ENCODE measurements around the gene SERPINB3.
"Not testable (repeated sequence)": the region's sequence is repeated elsewhere in the genome, so short reads cannot be mapped to it uniquely, and the experiment has no call there.

SERPINB3 gene

DNA sequence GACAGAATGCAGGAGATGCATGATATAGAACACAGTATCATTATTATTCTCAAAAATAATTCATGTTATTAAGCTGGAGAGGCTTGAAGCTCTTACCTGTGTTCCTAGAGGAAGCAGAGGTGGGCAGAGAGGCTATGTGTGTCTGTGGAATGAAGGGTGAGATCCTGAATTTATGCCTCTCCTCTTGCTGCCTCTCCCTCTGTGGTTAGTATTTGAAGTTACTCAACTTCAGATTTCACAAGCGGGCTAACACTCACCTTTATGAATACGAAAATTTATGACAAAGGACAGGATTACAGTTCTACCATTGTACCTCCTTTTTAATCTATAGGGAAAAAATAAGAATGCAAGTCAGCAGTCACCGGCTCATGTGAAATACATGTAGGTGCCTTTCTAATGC lies at the start of gene SERPINB3:
Gene SERPINB3, minus strand, starts transcription at position 144 of the 400 bp plus-strand sequence. CDS start 677 bp downstream, outside the sequence.
- not testable (repeated sequence) for DNase-seq

DNA sequence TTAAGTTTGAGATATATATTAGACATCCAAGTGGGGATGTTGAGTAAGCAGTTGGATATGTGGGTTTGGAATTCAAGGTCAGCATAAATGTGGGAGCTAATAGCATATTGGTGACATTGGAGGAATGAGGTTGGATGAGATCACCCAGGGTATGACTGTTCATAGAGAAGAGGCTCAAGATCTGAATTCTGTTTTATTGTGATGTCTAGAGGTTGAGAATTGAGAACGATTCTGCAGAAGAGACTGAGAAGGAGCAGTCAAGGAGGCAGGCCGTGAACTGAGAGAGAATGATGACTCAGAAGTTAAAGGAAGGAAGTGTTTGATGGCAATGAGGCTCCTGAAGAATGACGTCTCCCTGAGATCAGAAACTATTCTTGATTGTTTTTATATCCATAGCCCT lies 47.0 kb upstream of the SERPINB3 start:
- DNase-seq, result no peak

DNA sequence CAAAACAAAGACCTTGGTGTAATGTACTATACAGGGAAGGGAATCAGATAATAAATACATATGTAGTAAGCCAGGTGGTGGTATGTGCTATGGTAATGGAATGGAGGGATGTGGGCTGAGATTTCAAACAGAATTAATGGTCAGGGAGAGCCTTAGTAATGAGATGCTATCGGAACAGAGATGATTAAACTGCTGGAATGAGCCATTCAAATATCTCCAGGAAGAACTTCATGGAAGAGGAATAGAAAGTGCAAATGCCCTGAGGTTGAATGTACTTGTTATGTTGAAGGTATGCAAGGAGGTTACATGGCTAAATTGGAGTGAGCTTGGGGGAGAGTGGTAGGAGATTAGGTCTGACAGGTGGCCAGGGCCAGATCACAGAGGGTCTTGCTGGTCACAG lies 46.1 kb upstream of the SERPINB3 start:
- DNase-seq, result no peak

DNA sequence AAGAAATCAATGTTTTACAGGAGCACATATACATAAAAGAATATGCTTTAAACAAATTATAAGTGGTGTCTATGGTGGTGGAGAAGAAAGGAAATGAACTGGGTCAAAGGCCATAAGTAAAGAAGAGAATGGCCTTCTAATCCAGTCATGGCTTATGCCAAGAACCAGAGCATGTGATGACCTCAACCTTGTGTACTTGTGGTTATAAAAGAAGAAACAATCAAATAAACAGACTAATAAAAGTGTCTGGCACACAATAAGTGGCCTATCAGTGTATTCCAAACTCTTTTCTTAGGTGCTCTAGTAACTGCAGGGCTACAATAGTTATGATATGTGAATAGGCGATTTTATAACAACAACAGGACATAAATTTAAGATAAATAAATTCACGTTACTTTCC lies 43.7 kb upstream of the SERPINB3 start:
- no peak for DNase-seq

DNA sequence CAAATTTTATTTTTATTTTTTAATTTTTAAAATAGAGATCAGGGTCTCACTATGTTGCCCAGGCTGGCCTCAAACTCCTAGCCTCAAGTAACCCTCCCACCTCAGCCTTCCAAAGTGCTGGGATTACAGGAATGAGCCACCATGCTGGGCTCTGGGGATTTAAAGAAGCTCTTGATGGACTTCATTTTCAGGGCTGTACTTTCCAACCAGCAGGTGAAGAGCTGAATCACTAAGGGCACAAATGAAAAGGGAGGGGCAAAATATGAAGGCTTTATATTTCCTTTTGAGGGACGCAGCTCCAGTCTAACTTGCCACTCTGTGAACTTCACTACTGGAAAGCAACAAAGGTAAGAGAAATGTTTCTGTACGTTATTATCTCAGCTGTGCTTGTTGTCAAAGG lies 41.0 kb upstream of the SERPINB3 start, which contains the start of gene SERPINB11:
Gene SERPINB11, plus strand, starts transcription at position 301 of the 400 bp plus-strand sequence. CDS start 7,234 bp downstream, outside the sequence.
- no peak for DNase-seq

DNA sequence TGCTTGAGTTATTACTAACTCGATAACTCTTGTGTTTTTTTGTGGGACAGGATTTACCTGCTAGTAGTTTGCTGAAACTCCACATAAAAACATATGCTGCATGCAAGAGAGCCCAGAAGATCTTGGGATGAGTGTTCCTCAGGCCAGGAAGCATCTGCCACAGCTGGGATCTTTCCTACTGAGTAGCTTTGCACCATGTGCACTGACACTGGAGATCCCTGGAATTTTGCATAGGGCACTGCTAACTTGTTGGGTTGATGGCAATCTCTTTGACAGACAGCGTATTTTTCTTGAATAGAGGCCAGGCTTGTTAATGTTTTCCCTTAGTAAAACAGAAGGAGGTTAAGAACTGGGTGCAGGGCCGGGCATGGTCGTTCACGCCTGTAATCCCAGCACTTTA lies 40.3 kb upstream of the SERPINB3 start:
- DNase-seq, result no peak

DNA sequence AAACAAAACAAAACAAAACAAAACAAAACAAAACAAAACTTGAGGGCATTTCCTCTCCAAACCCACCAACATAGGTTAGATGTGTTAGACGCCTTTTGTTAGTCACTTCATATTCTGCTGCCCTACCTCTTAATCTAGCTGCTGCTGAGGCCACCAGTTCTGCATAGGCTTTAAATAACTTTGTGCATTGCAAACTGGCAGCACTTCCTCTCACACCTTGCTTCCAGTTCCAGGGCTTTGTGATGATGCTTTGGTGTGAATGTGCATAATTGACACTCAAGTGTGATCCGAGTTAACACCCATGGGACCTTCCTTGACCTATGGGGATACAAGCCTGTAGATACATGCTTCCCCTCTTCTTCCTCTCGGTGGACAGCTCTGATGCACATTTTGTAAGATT lies 38.8 kb upstream of the SERPINB3 start:
- DNase-seq, result no peak

DNA sequence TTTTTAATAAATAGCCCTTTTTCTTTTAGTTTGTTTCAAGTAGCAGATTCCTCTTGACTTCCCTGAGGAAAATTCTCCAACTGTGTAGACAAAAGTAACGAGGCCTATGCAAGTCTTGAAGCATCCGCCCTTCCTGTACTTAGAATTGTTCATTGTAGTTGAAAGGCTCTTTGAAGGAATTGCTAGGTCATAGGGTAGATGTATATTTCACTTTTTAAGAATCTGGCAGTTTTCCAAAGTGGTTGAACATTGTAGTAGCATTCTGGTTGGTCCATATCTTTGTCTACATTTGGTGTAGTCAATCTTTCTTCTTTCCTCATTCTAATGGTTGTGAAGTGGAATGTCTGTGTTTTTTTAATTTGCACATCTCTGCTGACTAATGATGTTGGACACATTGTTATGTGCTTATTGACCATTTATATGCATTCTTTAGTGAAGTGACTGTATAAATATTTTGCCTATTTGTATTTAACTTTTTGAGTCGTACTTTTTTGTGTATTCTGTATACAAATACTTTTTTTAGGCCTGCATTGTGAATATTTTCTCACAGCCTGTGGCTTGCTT lies 35.5 kb upstream of the SERPINB3 start:
- no peak for DNase-seq

DNA sequence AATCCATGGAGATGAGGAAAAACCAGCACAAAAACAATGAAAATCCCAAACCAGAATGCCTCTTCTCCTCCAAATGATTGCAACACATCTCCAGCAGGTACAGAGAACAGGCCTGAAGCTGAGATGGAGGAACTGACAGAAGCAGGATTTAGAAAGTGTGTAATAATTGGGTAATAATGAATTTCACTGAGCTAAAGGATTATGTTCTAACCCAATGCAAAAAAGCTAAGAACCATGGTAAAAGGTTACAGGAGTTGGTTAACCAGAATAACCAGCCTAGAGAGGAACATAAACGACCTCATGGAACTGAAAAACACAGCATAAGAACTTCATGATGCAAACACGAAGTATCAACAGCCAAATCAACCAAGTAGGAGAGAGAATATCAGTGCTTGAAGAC lies 27.4 kb upstream of the SERPINB3 start:
- DNase-seq, result peak; percentile 7 to 20

DNA sequence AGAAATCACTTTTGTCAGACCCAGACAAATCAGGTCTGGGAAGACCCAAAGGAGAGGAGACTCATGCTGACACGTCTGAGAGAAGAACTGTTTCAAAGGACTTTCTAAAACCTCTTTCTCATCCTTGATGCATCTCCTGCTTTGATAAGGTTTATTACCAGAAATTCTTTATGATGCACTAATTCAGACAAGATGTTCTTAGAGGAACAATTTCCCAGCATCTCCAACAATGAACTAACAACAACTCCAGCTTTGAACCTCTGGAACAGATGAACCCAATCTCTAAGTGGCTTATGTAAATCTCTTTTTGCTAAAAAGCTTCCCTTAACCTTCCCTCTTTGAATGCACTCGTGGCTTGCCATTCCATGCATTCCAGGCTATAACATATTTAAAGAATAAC lies 25.2 kb upstream of the SERPINB3 start:
- no peak for DNase-seq

DNA sequence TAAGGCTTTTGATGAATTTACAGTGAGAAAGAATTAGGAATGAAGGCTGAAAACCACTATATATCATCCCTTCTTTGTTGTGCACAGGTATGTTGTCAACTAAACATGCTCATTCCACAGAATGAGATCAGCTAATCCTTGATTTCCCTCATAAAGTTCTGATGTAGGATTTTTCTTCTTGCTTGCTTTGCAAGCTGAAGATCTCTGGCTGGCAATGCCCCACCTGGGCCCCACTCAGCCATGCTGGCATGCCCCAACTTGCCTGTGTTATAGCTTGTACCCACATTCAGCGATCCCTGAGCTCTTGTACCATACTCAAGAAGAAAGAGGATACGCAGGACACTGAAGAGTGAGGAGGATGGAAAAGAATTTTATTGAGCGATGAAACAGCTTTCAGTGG lies 23.0 kb upstream of the SERPINB3 start:
- no peak for DNase-seq

DNA sequence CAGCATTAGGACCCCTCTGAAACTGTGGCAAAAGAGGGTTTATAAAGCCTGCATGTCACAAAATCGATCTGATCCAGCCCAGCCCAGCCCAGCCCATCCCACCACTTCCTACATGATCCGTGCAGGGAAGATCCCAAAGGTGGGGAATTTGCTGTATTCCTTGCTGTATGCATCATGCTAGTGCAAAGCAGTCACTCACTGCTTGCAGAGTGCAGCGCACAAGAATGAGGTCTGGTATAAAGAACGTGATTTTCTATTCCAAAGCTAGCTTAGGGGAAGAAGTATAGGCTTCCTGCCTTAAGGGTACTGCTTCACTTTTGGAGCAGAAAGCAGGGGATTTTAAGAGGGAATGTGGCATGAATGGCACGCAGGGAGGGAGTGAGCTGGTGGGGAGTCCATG lies 22.2 kb upstream of the SERPINB3 start:
- no peak for DNase-seq

DNA sequence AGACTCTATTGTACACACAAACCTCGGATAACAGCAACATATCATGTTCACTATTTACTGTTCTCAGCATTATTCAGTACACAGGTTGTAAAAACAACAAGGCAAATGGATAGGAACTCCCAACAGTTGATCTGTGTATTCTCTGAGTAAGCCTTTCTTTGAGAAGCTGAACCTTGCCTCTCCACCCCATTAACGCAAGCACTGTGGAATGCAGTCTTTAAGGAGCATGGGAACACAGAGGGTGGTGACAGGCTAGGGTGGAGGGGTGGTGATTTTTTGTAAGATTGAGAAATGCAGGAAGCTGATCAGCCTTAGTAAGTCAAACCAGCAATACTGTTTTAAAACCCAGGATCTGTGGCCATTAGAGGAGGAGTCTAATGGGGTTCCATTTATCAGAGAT lies 21.5 kb upstream of the SERPINB3 start:
- DNase-seq, result no peak

DNA sequence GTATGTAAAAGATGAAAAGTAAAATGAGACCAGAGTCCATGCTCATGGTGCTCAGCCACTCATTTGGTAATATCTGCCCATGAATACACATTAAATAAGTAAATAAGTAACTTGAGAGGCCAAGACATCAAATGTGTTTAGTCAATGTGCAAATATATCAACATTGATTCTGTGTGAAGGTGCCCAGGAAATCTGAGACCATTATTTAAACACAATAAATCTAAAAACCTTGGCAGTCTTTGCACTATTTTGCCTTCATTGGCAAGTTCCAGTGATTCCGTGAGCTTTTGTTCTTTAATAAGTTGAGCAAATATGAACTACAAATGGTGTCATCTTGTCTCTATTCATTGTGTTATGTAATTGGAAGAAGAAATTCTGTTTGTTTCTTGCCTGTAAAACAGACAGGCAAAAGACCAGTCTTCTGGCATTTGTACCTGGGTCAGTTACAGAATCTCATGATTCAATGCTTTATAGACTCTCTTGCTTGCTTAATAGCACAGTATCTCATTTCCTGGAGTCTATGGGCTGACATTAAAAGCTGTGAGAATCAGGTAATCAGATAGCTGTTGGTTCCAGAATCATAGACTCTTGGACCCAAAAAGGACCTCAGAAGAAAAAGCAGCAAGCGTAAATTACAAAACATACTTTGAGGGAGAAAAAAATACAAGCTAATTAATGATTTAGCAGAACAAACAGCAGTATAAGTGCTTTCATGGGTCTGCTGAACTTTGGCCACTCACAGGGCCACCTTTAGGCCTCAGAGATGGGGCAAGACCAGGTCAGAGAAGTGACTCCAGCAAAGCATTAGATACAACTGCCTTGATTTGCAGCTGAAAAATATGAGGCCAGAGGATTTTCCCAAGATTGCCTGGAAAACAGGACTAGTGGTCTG lies 20.0 kb upstream of the SERPINB3 start:
- DNase-seq, result no peak

DNA sequence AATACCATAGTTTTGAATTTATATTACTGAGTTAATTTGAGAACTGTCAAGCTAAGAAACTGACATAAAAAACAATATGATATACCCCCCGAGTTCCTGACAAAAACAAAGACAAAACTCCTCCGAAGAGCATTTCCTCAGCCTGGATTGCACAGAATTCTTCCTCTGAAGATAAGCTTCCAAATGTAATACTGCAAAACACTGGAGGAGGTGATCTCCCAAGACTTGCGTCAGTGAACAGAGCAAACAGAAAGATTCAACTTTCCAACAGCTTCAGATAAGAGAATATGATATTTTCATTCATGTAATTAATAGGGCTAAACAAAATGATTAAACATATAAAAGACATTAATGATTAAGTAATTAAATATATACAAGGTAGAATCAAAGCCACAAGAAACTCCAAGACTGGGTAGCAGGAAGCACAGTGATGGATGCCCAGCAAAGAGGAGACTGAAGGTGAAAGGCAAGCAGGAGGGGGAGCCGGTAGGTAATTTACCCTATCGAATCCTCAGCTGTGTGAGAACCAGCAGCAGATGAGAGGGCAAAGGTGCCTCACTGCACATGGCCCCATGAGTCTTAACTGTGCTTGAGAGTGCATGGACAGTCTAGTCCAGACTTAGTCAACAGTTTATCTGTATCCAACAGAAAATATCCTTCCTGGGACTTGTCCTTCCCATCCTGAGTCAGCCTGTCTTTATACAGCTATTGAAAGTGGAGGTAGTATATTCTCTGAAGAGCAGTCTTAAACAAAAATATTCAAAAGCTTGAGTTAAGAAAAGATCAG lies 18.3 kb upstream of the SERPINB3 start:
- no peak for DNase-seq

DNA sequence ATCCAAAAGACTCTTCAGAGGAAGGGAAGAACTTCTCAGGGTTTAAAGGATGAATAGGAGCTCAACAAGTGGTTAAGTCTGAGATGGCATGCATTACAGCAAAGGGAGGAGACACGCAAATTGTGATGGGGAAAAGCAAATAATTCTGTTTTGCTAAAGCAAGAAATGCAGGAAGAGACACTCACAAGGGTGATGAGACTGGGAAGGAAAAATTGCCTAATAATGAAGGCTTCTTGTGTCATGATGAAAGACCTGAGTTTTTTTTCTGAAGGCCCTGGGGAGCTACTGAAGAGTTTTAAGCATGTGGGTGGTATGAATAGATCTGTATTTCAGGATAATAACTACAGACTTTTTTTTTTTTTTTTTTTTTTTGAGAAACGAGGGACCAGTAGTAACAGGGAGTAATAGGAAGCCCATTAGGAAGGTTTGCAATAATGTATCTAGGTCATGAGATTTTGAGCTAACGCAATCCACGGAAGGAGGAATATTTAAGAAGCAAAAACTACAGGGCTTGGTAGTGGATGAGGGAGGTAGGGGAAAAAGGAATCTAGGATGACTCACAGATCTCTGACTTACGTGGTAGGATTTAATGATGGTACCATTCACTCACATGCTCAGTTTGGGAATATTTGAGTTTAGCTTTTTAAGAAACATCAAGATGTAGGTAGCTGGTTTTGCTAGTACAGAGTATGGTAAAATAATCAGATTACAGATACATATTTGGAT lies 16.0 kb upstream of the SERPINB3 start:
- peak; percentile 71 to 80 for DNase-seq

DNA sequence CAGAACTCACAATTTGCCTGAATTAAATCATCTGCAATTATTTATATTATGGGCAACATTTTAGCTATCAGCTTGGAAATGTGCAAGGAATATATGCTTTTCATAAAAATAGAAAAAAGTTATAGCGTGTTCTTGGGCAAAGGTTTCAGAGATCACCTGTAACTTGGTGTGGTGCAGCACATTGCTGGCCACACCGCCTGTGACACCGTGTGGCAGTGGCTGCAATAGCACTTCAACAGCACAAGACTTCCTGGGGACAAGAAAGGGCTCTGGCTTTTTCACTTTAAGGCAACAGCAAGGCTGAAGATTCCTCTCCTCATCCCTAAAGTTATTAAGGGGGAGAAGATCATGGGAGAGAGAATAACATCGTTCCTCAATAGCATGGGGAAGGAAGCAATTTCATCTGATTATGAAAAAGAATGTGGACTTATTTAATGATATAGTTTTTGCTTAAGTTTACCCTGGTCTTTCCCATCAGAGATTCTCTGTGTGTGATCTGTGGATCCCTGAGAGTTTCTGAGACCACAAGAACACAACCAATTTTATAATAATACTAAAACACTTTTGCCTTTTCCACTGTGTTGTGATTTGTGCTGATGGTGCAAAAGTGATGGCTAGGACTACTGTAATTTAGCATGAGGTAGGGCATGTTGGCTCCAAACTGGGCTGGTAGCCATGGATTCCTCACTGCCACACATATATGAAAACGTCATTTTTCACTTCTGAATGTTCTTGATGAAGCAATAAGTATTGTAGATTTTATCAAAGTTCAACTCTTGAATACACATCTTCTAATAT lies 15.0 kb upstream of the SERPINB3 start:
- DNase-seq, result peak; percentile 10 to 35

DNA sequence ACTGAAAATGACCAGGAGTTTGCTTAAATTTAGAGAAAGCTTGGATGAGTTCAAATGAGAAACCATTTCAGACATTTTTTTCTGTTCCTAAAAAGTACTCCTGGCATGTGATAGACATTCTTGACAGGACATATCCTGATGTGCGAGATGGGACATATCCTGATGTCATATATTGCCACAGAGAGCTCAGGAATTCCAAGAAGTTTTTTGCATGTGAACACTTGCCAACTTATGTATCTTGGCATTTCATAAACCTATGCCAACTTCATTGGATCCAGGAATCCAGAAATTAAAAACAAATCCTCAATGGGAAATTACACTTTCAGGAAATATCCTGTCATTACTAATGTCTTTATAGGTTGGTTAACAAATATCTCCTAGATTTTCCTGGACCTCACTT lies 2.9 kb upstream of the SERPINB3 start:
- no peak for DNase-seq

DNA sequence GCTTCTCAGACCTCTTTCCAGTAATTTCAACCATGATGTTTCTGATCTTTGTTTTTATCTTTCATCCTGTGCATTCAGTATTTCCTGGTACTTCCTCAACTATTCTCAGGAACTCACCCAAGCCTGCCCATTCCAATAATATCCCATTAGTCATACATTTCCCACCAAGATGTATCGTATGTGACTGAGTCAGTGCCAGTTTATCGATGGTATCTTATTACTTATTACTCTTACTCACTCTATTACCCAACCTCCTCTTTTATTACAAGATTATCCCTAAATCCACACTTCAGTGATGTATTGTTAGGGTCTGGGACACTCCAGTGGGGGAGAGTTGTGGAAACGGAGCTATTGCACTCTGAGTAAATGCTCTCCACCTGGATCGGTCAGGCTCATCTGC lies 2.8 kb downstream of the SERPINB3 start:
- not testable (repeated sequence) for DNase-seq

DNA sequence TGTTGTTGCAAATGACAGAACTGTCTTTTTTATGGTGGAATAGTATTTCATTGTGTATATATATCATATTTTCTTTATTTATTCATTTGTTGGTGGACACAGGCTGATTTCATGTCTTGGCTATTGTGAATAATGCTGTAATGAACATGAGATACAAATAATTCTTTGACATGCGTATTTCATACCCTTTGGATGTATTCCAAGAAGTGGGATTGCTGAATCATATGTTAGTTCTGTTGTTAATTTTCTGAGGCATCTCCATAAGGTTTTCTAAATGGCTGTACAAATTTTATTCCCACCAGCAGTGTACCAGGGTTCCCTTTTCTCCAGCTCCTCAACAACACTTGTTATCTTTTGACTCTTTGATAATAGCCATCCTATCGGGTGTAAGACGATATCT lies 11.4 kb downstream of the SERPINB3 start:
- DNase-seq, result not testable (repeated sequence)

DNA sequence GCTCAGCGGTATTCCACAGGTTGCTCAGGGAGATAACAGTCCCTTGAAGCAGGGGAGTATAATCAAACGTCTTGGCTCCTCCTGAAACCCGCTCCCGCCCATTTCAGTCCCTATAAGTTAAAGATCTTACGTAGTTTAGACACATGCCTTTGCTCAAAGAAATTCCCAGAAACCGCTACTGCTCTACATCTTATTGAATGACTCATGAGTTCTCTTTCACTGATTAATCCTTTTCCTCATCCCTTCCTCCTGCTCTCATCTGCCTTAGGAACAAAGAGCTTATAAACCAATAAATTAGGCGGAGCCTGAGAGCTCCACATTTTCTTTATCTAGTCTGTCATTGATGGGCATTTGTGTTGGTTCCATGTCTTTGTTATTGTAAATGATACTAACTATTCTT lies 13.5 kb downstream of the SERPINB3 start:
- no peak for DNase-seq

DNA sequence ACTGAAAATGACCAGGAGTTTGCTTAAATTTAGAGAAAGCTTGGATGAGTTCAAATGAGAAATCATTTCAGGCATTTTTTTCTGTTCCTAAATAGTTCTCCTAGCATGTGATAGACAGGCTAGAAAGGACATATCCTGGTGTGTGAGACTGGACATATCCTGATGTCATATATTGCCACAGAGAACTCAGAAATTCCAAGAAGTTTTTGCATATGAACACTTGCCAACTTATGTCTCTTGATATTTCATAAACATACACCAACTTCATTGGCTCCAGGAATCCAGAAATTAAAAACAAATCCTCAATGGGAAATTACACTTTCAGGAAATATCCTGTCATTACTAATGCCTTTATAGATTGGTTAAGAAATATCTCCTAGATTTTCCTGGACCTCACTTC lies 14.8 kb downstream of the SERPINB3 start:
- no peak for DNase-seq

Measured in AML-193 (cell line).